GM20431 (cell line): ENCODE results near the gene GRIN2A.

ENCODE experiments used
- in situ Hi-C: fragments of 300-500 bp; cut with MseI, MboI; formaldehyde crosslinking; loops from one replicate; pipeline ENCODE4 v1.15.0; 2020; ENCODE audit warnings: low sequenced_read_pairs; ENCODE audit not compliant: unreplicated experiment

The GRIN2A gene

DNA sequence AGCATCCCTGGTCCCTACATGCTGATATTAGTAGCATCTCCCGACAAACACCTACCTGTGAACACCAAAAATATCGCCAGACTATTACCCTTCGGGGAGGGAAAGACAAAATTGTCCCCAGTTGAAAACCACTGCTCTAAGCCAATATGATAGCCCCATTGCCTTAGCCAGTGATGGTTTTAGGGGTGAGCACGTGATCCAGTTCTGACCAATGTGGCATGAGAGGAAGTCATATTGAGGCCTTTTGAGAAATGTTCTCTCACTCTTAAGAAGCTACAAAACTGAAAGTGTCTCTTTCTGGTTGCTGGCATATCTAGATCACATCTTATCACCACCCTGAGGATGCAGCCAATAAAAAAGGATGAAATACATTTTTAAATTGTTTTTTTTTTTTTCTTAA, 136.3 kb downstream of the GRIN2A start:
- in situ Hi-C loops = no loop called here

DNA sequence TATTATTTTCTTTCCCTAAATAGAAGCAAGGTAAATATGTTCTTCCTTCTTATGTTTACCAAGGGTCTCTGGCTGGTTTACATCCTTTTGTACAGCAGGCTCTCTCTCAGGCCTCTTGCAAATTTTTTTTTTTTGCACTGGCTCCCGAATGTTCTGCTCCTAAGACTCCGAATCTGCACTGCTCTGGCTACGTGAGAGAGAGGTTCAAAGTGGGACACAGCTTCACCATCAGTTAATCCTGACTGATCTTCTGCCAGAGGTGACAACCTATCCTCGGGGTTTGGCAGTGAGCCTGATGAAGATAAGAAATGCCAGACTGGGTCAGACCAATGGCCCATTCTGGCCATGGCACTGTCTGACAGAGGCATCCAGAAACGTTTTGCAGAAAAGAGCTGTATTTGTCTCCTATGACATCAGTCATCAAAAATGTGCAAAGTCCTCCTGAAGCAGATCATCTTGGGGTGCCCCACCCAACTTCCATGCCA, 136.9 kb downstream of the GRIN2A start:
- in situ Hi-C loops = no loop called here

DNA sequence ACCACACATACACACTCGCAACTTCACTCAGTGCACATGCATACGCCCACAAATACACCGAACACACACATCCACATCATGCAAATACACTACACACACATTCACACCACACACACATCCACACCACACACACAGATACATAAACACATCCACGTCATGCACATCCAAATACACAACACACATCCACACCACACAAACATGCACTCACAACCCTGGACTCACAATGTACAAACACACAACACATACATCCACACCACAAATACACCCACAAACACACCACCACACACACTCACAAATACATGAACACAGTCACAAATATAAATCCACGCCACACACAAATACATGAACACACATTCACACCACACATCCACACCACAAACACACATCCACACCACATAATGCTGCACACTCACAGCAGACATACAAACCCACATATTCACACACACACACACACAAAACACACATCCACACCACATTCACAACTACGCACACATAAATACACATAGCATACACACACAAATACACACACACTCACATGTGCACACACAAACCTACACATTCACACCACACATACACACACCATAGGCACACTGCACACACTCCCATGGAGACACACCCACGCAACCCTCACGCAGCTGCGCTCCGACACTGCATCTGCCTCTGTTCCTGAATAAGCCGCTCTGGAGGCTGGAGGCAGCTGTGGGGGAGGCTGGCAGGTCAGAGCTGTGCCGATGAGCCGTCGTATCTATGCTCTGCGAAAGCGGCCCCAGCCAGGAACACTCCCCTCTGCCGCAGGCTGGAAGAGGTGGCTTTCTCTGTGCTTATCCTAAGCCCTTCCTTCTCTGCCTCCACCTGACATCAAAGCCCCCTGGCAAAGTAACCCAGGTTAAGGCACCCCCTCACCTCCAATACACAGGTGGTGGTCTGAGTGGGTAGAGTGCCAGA, 141.8 kb downstream of the GRIN2A start:
- in situ Hi-C loops = no loop called here

DNA sequence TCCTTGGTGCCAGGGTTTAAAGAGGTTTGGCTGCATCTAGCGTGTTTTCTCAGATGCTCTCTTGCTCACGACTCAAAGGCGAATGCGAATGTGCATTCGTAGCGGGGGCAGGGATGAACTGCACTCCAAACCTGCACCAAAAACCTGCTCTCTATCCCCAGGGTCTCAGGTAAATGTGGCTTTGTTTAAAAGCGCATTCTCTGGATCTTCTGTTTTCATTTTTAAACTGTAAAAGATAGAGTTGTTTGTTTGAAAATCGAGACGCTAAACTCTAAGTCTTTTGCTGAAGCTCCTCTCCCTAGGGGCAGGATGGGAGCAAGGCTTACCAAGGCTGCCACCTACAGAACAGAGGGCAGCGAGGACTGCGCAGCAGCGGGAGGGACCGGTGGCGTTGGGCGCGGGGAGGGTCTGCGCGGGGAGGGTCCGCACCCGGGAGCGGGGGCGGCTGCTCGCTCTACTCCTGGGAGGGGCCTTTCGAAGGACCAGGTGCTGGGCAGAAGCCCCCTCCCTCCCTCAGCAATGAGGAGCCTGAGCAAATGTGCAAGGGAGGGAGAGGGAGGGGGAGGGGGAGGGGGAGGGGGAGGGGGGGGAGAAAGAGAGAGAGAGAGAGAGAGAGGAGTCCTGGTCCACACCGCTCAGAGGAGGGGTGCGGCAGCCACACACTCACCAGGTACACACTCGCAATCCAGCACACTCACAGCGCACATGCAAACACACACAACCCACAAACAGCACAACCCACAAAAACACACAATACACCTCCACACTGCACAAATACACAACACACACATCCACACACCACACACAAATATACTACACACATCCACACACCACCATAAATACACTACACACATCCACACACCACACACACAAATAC, 142.8 kb downstream of the GRIN2A start:
- in situ Hi-C loops = no loop called here

DNA sequence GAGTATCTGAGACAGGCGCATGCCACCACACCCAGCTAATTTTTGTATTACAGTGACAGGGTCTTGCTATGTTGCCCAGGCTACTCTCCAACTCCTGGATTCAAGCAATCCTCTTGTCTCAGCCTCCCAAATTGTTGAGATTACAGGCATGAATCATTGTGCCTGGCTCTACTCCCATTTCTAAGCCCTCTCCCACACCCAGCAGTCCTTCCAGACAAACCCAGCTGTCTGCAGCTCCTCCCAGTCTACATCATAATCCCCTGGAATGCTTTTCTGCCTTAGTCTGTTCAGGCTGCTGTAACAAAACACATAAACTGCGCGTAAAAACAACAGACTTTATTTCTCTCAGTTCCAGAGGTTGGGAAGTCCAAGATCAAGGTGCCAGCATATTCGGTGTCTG, 144.5 kb downstream of the GRIN2A start:
- in situ Hi-C loops = no loop called here

DNA sequence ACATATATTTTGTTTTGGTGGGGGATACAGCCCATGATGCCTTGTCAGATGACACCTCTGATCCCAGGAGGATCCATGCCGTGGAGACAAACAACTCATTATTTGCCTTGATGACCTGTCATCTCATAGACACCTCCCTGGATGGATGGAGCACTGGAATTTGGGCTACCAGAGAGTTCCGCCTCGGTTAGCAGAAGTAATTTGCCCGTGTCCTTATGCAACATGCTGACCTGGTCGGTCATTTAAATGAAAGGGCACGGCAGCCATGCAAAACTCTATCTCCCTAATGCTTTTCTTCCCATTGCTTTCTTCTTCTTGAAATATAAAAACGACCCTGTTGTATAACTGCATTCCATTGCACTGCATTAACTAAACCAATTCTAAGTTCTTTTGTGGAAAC, 145.3 kb downstream of the GRIN2A start:
- in situ Hi-C loops = no loop called here

DNA sequence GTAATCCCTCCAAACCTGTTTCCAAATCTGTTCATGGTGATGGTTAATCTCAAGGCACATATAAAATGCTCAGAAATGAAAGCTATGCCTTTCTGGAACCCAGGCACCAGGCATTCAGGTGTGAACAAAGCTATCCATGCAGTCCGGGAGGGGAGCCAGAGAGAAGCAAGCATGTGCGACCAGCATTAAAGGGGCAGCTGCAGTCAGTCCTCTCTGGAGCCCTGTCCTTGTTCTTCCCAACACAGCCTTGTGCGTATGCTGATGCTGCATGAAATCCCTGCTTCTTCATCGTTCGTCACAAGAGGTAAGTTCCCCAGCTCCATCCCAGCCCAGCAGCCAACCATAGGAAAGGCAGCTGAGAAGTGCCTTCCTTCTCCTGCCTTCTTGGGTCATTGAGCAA, 148.7 kb downstream of the GRIN2A start:
- in situ Hi-C loops = no loop called here

DNA sequence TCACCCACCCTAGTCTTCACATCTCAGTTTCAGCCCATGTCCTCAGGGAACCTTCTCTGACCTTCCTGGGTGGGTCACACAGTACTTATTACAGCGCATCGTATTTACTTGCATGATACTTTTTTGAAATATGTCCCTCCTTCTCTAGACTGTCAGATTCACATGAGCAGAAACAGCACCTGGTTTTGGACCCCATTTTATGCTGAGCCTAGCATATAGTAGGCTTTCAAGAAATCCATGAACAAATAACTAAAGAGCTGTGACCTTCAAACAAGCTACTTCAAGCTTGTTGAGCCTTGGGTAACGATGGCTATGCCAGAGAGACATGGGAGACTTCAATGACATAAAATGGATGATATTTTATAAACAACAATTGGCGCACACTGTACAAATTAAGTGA, 150.3 kb downstream of the GRIN2A start:
- in situ Hi-C loops = no loop called here

DNA sequence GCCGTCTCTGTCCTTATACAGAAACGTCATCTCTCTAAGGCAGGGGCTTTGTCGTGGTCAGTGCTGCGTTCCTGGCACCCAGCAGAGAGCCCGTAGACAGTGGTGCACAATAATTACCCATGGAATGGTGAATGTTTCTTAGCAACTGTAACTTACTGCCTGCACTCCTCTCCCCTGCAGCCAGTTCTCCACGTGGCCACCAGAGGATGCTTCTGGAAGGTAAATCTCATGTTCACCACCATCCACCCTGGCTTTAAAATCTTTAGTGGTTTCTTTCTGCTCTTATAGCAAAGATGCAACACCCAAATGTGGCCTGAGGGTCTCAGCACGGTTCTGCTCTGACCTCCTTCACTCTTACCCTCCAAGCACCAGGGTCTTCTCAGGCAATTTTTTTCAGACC, 150.8 kb downstream of the GRIN2A start:
- in situ Hi-C loops = no loop called here

DNA sequence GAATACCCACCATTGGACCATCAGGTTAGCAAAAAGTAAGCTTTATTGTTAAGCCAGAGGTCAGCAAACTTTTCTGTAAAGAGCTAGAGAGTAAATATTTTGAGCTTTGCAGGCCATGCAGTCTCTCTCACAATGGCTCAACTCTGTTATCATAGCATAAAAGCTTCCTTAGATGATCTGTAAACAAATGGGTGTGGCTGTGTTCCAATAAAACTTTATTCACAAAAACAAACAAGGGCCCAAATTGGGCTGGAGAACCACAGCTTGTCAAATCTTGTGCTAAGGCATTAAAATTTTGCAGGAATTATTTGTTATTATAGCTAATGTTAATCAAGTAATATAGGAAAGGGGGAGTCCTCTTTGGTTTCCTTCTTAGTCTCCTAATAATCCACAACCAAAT, 153.6 kb downstream of the GRIN2A start:
- in situ Hi-C loops = no loop called here

DNA sequence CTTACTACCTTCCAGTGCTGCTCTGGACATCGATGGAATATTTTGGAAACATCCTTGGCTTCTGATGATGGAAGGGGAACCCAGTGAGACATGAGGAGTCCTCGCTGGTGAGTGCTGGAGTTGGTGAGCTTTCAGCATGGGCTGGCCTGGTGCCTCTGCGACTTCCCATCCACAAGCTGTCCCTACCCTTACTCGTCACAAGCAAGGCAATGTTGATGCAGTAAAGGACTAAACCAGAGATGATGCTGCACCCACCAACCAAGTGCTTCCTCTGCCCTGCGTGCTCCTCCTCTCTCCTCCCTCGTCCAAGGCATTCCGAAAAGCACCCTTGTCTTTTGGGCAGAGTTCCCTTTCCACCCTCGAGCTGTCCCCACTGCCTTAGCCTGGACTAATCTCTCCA, 154.7 kb downstream of the GRIN2A start:
- in situ Hi-C loops = no loop called here

DNA sequence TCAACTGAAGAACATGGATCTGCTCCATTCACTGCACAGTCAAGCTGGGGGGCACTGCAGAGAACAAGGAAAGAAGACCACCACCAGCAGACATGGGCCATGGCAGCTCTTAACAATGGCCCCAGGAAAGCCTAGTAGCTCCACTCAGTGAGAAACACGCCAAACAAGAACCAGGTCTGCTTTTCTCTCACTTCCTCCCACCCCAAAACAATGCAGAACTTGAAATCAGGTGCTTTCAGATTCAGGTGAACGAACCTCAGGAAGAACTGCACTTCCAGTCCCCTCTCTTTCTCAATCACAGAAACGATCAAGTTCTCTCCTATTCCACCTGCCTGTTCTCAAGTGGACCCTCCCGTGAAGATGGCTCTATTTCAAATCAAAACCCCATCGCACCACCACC, 155.6 kb downstream of the GRIN2A start:
- in situ Hi-C loops = no loop called here

DNA sequence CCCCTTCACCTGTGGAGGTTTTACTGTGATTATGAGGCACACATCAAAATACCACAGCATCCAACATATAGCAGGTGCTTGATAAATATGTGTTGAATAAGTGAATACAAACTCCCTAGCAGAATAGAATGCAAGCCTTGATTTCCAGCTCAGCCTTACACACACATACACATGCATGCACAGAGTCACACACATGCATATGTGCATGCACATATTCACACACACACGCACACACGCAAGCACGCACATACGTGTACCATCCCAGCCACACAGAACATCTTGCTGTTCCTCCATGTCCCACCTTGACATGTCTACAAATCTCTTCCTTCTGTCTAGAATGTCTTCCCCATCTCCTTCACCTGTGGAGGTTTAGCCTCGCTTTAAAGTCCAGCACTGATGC, 160.1 kb downstream of the GRIN2A start:
- in situ Hi-C loops = no loop called here

DNA sequence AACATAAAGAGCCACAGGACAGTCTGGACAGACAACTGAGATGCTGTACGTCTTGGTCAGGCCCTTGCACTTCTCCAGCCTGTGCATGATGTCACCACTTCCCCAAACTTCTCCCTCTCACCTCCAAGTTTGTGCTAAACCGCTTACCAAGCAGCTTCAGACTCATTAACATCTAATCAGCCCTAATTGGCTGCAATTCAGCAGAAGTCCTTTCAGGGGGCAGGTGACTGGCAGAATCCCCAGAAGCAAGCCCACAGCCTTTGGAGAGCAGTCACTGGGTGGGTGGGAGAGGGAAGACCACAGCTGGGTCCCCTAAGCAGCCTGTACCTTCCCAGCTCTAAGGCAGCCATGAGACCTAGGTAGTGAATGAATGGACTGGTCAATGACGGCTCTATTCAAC, 161.4 kb downstream of the GRIN2A start:
- in situ Hi-C loops = no loop called here

DNA sequence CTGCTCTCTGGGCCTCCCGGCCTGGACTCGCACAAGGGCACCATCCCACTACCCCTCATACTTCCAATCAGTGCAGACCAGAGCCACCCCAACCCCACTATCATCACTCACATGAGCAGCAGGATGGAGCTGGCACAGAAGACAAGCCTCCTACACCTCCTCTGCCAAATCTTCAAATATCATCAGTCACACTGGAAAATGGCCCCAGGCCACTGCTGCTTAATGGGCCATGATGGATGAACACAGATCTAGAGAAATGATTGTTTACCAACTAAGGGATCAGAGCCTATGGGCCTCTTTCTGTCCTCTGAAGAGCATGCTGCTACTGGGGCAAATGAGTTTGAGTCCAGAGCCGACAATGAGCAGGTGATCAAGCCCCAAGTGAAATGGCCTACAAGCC, 165.5 kb downstream of the GRIN2A start:
- in situ Hi-C loops = no loop called here

DNA sequence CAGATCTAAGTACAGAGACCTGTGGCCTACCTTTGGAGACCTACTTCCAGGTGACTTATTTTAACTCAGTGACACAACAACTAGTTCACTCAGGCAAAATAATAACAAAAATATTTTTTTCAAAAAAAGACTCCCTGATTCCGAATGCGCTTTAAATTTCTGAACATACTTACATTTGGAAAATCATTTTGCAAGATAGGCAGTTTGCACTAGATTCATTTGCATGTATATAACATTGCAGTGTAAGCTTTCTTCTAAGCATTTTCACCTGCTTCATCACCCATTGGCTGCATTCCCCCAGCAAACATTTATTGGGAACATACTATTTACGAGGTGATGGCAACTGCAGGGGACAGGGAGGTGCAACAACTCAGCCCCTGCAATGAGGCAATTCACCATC, 166.8 kb downstream of the GRIN2A start:
- in situ Hi-C loops = no loop called here

DNA sequence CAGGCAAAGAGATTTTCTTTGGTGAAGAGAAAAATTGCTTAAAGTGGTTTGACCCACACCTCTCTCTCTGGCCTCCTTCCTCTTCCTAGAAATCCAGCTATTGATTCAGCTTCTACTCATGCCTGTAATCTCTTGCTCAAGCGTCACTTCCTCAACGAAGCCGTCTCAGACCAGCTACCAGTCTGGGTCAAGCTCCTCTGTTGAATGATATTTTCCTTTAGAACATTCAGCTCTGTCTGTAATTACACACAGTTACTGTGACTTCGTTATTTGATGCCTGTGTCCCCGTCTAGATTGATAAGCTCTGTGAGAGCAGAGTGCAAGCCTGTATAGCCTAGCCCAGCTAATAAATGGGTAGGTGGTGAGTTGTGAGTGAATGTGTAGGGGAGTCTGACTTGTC, 168.5 kb downstream of the GRIN2A start:
- in situ Hi-C loops = no loop called here

DNA sequence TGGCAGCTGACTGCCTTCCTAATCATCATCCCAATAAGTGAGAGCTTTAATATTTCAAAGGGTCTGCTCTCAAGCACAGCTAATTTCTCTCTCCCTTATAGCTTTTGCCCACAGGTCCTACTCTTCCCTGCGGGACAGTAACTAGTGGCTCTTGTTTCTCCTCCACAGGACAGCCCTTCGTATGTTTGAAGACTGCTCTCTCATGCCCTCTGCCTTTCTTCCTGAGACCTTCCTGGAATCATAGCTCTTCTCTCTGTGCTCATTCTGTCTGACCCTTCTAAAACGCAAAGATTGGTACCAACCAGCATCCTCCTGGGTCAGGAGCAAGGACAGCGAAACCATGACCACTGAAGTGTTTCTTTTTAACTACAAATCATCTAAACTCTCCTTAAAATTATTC, 168.9 kb downstream of the GRIN2A start:
- in situ Hi-C loops = no loop called here

DNA sequence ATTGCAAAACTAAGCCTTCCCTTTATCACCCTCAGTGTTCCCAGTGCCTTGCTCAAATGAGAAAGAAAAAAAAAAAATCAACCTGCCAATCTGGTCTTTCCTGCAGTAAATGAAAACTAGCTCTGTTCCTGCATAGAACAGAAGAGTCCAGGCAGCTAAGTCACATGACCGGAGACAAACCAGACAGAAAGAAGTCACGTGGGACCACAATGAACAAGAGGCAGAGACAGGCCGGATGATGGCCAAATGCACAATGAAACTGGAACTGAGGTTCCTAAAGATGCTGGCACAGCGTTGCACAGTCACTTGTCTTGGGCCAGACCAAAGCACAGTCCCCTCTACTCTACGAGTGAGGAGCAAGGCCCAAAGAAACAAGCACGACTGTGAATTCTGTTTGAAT, 172.5 kb downstream of the GRIN2A start:
- in situ Hi-C loops = no loop called here

DNA sequence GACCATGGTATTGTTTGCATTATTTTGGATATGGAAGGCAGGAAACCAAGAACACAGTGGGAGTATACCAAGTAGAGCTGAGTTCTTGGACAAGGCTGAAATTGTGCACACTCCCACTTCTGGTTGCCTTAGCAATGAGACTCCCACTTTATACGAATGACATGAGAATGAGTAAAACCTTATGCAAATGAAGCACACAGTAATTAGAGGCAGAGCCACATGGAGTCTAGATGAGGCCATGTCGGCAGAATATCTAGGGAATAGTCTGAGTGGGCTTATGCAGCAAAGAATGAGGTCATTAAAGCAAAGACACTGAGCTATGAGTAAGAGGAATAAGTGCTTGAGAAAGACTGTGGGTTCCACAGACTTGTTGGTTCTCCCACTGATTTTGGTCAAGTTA, 178.7 kb downstream of the GRIN2A start:
- in situ Hi-C loops = no loop called here

DNA sequence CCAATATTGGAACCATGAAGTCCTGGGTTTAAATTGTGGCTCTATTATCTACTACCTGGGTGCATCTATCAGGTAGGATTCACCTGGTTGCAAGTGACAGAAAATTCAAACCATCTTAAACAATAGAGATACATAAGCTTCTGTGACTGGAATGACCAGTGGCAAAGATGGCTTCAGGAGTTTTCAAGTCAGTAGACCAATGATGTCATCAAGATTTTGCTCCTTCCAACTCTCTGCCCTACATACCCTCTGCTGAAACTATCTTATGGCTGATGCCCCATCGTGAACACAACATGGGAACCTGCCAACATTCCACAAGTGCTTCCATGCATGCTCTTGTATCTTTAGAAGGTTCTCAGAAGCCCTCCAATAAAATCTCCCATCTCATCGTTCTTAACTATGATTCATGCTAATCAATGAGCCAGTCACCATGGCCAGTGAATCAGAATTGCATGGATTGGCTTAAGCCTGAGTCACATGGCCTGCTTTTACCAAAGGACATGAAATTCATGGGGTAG, 180.9 kb downstream of the GRIN2A start:
- in situ Hi-C loops = no loop called here
